ENCODE measurements around the gene MMEL1. TPM values are rescaled to one million over a fixed set of nuclear protein-coding genes. Genes with fewer than 3 reads are reported as not detected.

Gene MMEL1
- total and polyA plus RNA-seq, 2 donors (not counting 3 experiments of a cell fraction or from before 2014, with no cell fraction given): 1.1 to 1.2 TPM

GRCh38 chr1:2635361-2636010, 2.7 kb upstream of the MMEL1 start:
- intact Hi-C loops (cut with micrococcal nuclease) (no loop called here), dilution Hi-C loops (cut with MboI; ENCODE audit: extremely low pct_ligation_motif_present, low sequenced_read_pairs) (no loop called here)
- Histone ChIP-seq H3K27ac (ENCODE audit: insufficient read depth, low read depth, low read length) (no peak overlapping the region), H3K4me2 (ENCODE audit: insufficient read depth, low read length) (no peak overlapping the region), H3K4me1 (ENCODE audit: control insufficient read depth, extremely low read depth, insufficient read depth, low read length) (no peaks in the 10 kb centered on the region), H2AFZ (ENCODE audit: low read depth, low read length) (no peak overlapping the region), H3K36me3 (ENCODE audit: control insufficient read depth in 2 of 2, extremely low read depth in 1 of 2, insufficient read depth in 2 of 2, low read length in 2 of 2) (no peaks in the 10 kb centered on the region), H4K20me1 (replicated peaks; ENCODE audit: control insufficient read depth, extremely low read depth, insufficient read depth, low read length) (no peaks in the 10 kb centered on the region), H3K9ac (replicated peaks; ENCODE audit: extremely low read depth, insufficient read depth, low read length) (no peak overlapping the region), H3K9me1 (replicated peaks; ENCODE audit: control insufficient read depth, extremely low read depth, insufficient read depth, low read length) (no peaks in the 10 kb centered on the region), H3K9me3 (replicated peaks; ENCODE audit: control insufficient read depth, insufficient read depth, low read length) (peaks cover 1% of the 10 kb centered on the region), H3K79me2 (ENCODE audit: control insufficient read depth, insufficient read depth, low read length) (no peaks in the 10 kb centered on the region), H3K4me3 (replicated peaks in 1 of 3; ENCODE audit: insufficient read depth in 1 of 3, low read depth in 1 of 3, low read length in 3 of 3) (no peak overlapping the region), H3K27me3 (ENCODE audit: control insufficient read depth in 2 of 2, insufficient read depth in 2 of 2, low read length in 2 of 2) (no peaks in the 10 kb centered on the region)
- no peak for DNase-seq (ENCODE audit: low read depth, low spot score)
- FAIRE-seq: no peak
- TF ChIP-seq FOS (IDR thresholded peaks at IDR 0.05; ENCODE audit: borderline replicate concordance, insufficient read depth, low read length): no peak
- no peak for TF ChIP-seq JUN (IDR thresholded peaks at IDR 0.05; ENCODE audit: borderline replicate concordance, insufficient read depth, insufficient read length, low read depth)
- no peak for TF ChIP-seq POLR2A (IDR thresholded peaks at IDR 0.05; ENCODE audit: low read depth, low read length)
- TF ChIP-seq POLR2AphosphoS5 (IDR thresholded peaks at IDR 0.05; ENCODE audit: insufficient read depth, low read depth, low read length): no peak
- TF ChIP-seq EZH2 (IDR thresholded peaks at IDR 0.05; ENCODE audit: borderline replicate concordance, low read depth, low read length, severe bottlenecking): no peak
- POLR2A ChIA-PET: no interaction called here
- no TSS peak for BruUV-seq (replicated peaks)
- CTCF ChIA-PET: no interaction called here

- Histone ChIP-seq H3K4me1 (ENCODE audit: control insufficient read depth, extremely low read depth, insufficient read depth, low read length) (no peaks in the 10 kb centered on the region), H3K27me3 (ENCODE audit: control insufficient read depth in 2 of 2, insufficient read depth in 2 of 2, low read length in 2 of 2) (peaks cover 2 to 4% of the 10 kb centered on the region in 2 experiments), H4K20me1 (replicated peaks; ENCODE audit: control insufficient read depth, extremely low read depth, insufficient read depth, low read length) (no peaks in the 10 kb centered on the region), H3K9me3 (replicated peaks; ENCODE audit: control insufficient read depth, insufficient read depth, low read length) (peaks cover 1% of the 10 kb centered on the region), H3K9me1 (replicated peaks; ENCODE audit: control insufficient read depth, extremely low read depth, insufficient read depth, low read length) (no peaks in the 10 kb centered on the region), H3K4me2 (ENCODE audit: insufficient read depth, low read length) (no peak overlapping the region), H3K27ac (ENCODE audit: insufficient read depth, low read depth, low read length) (no peak overlapping the region), H3K9ac (replicated peaks; ENCODE audit: extremely low read depth, insufficient read depth, low read length) (no peak overlapping the region), H3K4me3 (replicated peaks in 1 of 3; ENCODE audit: insufficient read depth in 1 of 3, low read depth in 1 of 3, low read length in 3 of 3) (no peak overlapping the region), H3K79me2 (ENCODE audit: control insufficient read depth, insufficient read depth, low read length) (no peaks in the 10 kb centered on the region), H3K36me3 (ENCODE audit: control insufficient read depth in 2 of 2, extremely low read depth in 1 of 2, insufficient read depth in 2 of 2, low read length in 2 of 2) (no peaks in the 10 kb centered on the region), H2AFZ (ENCODE audit: low read depth, low read length) (no peak overlapping the region)
- ChIA-PET POLR2A (no interaction called here), CTCF (interaction anchor here (0.8 kb wide), 1 partner anchor 48 kb away, joined by 3 read pairs; no protein-coding TSS in a partner anchor)
- BruUV-seq (replicated peaks): no TSS peak
- dilution Hi-C loops (cut with MboI; ENCODE audit: extremely low pct_ligation_motif_present, low sequenced_read_pairs): no loop called here
- FAIRE-seq: no peak
- TF ChIP-seq MAX (IDR thresholded peaks at IDR 0.05; ENCODE audit: insufficient read depth, insufficient read length) (no peak), FOS (IDR thresholded peaks at IDR 0.05; ENCODE audit: borderline replicate concordance, insufficient read depth, low read length) (no peak), POLR2AphosphoS5 (IDR thresholded peaks at IDR 0.05; ENCODE audit: insufficient read depth, low read depth, low read length) (no peak), JUN (IDR thresholded peaks at IDR 0.05; ENCODE audit: borderline replicate concordance, insufficient read depth, insufficient read length, low read depth) (no peak), MYC (IDR thresholded peaks at IDR 0.05; ENCODE audit: low read depth, low read length) (no peak), CTCF (IDR thresholded peaks at IDR 0.05; ENCODE audit: extremely low read depth in 1 of 2, insufficient read depth in 1 of 2, low read depth in 1 of 2, low read length in 2 of 2) (no peak), EZH2 (IDR thresholded peaks at IDR 0.05; ENCODE audit: borderline replicate concordance, low read depth, low read length, severe bottlenecking) (no peak), POLR2A (IDR thresholded peaks at IDR 0.05; ENCODE audit: low read depth, low read length) (no peak), GATA2 (IDR thresholded peaks at IDR 0.05; ENCODE audit: insufficient read depth, insufficient read length, low read depth, low read length) (no peak)
- no peak for DNase-seq (ENCODE audit: low read depth, low spot score)
- intact Hi-C loops (cut with micrococcal nuclease): no loop called here
These were observed 1.2 kb upstream of the MMEL1 start for GRCh38 chr1:2633936-2634491.

All from endothelial cell of umbilical vein (primary cell).